Sciatic nerve (tissue), 1 donor: ENCODE results near the gene PRRG1. TPM values are rescaled to one million over a fixed set of nuclear protein-coding genes. Genes with fewer than 3 reads are reported as not detected.

Experiments used
- total RNA-seq: library from RNA; stranded (reverse); fragmentation: NEBNext Ultra II Directional; extraction: Animal tissue kit (Norgen Biotek cat#: 25700); gene quantifications from one replicate; pipeline ENCODE4 v1.2.1, GENCODE V29; 2021
- donor health status: DM: no; HTN: no; CAD: no.

PRRG1 gene
- total RNA-seq, 1 donor from 2014 or later, result 28.9 TPM

Other genes with a start within 250 kb of the PRRG1 start
- 0.36 TPM for gene LANCL3, start 222.3 kb downstream of the PRRG1 start, total RNA-seq